ENCODE results near the gene LRRC7.

- TF ChIP-seq CTCF (IDR thresholded peaks at IDR 0.05; ENCODE audit: low read length) (no peak), EZH2 (optimal IDR thresholded peaks at IDR 0.05; ENCODE audit: low read depth, low read length) (no peak)
Measured at GRCh38 chr1:69643266-69643665, 75.5 kb downstream of the LRRC7 start.
